Medulla oblongata (tissue), 1 donor: ENCODE data around the gene SMARCD2.

Experiments used
- DNase-seq: peaks from one replicate; pipeline ENCODE4 v3.0.0-alpha.2; 2015; ENCODE audit errors: extremely low spot score

Gene SMARCD2

DNA sequence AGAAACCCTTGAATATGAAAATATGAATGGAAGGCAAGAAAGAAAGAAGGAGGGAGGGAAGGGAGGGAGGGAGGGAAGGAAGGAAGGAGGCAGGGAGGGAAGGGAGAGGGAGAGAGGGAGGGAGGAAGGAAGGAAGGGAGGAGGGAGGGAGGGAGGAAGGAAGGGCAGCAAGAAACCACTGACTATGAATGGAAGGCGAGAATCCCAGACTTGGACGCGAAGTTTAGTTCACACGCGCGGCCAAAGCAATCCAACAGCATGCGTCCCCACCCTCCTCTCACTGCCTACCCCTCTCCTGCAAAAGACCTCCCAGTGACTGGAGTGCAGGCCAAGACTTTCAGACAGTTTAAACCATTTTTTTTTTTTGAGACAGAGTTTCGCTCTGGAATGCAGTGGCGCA, 7.9 kb upstream of the SMARCD2 start:
- no peak for DNase-seq

DNA sequence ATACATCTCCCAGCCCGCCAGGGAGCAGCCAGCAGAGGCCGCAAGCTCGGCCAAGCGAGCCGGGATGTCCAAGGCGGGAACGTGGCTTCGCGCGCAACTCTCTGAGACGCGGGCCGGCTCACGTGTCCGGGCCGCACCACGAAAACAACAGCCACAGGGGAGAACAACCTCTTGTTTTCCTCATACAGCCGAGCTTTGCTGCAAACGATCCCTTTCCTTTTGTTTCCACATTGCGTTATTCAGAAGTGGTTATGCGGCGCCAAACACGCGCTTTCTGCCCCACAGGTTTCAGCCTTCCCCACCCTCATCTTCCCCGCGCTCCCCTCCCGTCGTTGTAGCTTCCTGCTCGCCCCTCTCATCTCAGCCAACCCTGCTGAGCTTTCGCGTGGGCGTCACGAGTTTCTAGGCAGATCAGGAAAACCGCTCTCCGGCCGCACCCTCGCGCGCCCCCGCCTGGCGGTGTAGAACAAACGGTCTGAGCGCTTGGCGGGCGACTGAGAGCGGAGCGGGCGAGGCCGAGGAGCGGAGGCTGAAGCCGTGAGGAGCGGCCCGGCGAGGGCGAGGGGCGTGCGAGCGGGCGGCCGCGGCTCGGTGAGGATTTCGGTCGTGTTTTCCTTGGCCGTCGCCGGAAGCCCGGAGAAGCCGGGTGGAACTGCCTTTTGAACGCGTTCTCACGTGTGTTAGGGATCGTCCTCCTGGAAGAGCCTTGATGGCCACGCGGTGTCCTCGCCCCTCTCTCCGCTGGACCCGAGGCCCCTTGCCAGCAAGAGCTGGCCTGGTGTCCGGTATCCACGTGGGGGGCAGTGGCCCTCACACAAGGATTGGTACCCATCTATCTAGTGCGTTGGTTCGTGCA, 6.6 kb upstream of the SMARCD2 start:
- peak; percentile 94 for DNase-seq

DNA sequence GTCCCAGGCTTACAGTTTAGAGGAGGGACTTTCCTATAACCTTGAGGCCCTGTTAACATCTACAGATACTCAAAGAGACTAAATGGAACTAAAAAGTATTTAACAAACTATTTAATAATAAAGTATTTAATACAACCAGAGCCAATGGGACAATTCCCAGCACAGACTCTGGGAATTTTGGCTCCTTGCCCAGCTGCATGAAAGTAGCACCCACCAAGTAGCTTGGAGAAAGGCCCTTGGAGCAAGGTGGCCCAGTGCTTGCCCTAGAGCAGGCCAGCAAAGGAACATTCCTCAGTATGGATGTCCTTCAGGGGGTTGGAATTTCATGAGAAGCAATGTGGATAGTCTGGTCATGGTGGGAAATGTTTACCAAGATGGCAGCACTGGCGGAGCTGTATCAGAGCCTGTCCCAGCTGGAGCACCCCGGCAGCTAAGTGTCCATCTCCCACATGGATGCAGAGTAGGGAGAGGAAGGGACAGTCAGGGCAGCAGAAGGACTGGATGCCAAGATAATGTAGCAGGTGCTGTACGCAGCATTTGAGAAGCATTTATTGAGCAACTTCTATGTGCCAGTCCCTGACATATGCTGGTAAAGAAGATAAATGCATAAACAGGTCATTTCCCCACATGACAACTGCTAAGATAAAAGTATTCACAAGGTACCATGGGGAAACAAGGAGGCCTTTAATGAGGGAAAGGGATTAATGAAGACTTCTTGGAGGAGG, 5.2 kb upstream of the SMARCD2 start:
- no peak for DNase-seq

DNA sequence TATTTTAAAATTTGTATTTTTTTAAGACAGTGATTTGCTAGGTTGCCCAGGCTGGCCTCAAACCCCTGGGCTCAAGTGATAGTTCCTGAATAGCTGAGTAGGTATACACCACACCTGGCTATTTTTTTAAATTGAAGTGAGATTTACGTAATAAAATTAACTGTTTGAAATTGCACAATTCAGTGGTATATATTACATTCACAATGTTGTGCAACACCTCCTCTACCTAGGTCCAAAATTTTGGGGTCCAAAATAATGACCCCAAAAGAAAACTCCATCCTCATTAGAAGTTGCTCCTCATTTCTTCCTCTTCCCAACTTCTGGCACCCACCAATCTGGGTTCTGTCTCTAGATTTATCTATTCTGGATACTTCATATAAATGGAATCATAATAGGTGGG, 3.0 kb upstream of the SMARCD2 start:
- DNase-seq = no peak

DNA sequence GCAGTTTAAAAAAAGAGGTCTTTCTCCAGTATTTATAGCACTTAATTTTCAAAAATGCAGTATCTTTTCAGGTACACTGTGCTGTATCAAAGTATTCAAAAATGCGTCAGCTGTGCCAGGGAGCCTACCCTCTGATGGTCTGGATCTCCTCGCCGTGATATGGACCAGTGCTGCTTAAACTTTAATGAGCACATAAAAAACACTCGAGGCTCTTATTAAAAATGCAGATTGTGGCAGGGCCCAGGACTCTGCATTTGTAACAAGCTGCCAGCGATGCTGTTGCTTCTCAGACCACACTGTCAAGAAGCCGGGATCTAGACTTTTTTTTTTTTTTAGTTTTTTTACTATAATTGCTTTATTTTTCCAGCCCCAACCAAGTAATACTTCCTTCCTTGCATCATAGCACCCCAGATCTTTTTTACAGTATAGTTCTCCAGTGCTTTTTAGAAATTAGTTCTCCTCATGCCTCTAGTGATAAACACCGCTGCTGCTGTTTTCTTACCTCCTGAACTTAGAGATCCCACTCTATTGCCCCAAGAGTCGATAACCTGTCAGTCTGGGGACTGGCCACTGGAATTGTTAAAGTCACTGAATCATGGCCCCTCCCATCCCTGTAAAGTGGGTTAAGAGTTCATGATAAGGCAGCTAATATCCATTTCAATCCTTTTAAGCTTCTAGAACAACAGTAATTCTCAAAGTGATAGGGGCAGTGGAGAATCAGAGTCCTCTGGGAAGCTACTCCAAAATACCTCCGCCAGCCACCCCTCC, 1.6 kb upstream of the SMARCD2 start:
- no peak for DNase-seq

DNA sequence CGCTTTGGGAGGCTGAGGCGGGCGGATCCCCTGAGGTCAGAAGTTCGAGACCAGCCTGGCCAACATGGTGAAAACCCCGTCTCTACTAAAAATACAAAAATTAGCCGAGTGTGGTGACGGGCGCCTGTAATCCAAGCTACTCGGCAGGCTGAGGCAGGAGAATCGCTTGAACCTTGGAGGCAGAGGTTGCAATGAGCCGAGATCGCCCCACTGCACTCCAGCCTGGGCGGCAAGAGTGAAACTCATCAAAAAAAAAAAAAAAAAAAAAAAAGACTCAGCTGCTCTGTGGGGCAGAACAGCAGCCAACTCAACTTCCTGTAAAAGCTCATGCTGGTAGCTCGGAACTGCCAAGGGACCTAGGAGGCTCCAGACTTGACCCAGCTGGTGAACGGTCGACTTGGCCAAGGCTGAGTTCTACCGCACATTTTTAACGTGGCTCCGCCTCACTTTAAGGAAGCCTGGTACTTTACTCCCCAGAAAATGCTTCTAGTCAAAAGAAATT, 953 bp upstream of the SMARCD2 start:
- DNase-seq = peak; percentile 58

DNA sequence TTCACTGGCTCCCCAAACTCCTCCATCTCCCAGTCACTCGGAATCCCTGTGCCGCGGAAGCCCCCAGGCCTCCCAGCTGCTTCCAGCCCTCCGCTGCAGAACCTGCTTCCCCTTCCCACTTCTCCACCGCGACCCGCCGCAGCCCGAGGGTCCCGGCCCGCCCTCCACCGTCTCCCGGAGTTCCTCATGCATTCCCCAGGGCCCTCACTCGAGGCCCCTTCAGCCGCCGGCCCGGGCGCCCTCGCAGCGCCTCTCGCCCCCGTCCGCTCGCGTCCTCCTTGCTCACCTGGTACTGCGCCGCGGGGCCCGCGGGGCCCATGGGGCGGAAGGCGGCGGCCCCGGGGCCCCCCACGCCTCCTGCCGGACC, 329 bp downstream of the SMARCD2 start:
- no peak for DNase-seq

DNA sequence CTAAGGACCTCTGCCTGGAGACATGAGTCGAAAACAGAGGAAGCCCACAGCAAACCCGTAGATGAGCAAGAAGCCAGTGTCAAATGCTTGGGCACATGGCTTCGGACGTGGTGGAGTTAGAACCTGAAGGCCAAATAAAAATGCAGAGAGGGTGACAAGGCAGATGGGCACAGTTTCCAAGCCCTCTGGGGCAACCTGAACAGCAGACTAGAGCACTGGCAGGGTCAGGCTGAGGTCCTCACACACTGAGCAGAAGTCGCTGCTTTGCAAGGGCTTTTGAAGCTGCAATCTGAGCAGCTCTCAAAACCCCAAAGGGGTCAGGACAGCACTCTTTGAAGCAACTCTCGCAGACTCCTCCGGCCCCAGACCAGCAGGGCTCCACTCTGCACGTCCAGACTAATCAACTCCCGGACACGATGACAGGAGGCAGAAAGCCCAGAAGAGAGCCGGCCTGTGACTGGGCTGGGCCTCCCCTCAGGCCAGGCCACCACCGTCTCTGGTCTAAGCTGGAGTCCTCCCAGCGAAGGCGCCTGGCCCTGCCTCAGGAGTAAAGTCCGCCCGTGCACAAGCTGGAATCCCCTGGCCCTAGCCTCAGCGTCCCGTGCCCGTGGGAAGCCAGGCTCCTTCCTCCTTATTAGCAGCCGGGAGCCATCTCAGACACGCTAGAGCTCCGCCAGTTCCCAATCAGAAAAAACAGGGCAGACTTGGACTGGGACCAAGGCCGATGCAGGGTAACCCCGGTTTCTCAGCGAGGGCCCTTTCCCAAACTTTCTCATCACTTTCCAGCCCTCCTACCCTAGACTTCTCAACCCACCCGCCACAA, 924 bp downstream of the SMARCD2 start:
- DNase-seq = peak; percentile 59

DNA sequence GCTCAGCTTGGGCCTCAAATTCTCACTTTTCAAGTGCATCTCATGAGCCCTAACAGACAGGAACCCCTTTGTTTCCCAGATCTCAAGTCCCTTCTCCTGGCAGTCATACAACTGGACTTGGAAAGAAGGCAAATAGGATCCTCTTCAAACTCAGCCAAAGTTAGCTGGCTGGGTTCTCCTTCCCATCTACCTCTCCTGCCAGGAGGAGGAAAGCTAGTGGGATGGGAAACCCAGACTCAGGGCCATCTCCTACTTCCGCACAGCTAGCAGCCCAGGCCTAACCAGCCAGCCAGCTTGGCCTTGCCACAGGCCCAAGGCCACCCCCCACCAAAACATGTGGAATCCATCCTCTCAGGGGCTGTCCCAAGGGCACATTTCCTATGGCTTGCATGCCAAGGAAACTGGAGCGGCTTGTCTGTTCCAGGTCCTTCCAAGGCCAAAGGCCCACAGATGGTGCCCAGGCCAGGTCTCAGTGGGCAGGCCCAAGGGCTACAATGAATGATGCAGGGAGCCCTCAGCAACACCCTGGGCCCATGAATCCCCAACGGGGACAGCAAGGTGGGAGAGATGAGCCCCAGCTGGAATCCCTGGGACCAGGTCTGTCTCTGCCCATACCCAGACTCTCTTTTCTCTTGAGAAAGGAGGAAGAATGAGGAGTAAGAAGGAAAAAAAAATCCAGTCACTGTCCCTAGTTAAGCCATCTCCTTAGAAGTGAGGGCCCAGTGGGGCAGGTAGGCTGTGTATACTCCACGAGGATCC, 1.7 kb downstream of the SMARCD2 start:
- peak; percentile 66 for DNase-seq

DNA sequence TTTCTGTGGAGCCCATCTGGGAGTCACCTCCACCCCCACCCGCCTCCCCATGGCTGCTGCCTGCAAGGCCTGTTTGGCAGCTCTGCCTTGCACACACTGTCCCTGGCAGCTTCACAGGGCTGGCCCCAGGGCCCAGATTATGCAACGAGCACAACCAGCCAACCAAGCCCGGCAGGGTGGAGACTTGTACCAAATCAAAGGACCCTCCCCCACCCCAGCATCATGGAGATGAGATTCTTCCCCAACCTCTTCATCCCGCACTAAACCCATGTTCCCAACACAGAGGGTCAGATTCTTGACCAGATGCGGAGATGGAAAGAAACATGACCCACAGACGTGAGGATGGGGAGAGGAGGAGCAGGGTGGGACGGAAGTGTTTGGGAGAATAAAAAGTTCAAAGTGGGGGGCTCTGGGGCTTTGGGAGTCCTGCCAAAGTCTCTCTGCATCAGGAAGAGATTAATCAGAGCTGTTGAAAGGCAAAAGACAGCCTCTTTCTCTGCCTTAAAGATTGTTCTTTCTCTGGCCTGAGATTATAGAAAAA, 3.8 kb downstream of the SMARCD2 start:
- peak; percentile 93 for DNase-seq

DNA sequence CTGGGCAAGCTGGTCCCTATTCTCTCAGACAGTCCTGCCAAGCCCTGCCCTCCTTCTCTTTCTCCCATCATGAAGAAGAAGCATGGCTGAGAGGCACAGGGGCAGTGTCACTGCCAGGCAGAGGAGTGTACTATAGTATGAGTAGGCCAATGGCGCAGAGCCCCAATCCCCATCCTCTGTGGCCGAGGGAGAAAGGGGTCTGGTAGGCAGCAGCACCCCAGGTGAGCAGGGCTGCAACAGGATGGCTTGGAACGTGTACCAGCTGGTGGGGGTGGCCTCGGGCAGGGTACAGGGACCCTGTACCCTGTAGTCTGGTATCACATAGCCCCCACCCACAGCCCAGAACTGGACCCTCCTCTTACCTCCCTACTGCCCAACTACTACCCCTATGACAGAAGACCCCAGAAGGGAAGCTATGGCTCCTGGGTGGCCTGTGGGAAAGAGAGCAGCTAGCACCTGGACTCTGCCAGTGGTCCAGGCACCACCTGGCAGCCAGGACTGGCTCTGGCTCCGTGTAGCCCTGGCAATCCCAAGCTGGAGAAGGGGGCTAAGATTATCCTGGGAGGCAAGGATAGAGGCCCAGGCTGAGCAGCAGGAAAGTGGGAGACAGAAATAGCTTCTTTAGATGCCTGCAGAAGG, 4.4 kb downstream of the SMARCD2 start:
- DNase-seq = no peak

DNA sequence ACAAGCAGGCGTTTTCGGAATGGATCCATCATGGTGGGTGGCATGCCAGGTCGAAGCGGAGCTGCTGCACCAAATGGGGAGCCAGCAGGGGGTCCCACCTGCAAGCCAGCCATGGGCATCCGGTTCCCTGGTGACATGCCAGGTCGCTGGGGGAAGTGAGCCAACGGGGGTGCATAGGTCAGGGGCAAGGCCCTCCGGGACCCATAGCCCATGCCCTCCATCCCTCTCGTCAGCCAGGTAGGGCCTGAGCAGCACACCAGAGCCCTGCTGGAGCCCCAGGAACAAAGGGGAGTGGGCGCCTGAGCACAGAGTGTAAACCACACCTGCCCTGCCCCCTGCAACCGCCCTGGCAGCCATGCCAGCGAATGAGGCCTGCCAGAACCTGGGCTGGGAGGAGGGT, 5.0 kb downstream of the SMARCD2 start:
- no peak for DNase-seq

DNA sequence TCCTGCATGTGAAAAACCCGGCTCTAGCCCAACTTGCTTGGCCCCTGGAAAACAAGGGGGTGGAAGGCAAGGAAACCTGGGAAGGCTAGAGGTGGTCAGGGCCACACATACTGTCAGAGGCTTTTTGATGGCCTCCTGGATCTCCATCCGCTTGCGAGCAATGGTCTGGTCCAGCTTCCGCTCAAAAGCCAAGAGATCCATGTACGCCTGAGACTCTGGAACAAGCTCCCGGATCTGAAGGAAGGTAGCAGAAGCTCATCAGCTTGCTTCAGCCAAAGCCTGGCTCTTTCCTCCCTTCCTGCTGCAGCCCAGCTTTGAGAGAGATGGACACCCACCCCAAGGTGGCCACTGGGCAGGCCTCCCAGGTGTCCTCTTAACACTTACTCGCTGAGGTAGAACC, 5.7 kb downstream of the SMARCD2 start:
- DNase-seq = no peak

DNA sequence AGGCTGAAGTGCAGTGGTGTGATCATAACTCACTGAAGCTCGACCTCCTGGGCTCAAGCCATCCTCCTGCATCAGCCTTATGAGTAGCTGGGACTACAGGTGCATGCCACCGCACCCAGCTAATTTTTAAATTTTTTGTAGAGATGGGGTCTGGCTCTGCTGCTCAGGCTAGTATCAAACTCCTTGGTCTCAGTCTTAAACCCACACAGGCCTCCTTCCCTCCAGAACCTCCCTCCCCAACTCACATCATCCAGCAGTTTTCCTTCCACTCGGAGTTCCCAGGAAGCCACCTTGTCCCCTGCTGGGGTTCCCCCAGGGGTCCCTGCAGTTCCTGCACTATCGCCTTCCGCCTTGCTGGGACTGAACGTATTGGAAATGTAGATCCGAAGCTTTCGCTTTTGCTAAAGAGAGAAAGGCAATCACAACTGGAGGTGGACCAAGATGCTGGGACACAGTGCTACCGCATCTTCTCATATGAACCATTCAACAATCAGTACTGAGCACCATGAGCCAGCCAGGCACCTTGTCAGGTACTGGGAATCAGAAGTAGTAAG, 7.2 kb downstream of the SMARCD2 start:
- no peak for DNase-seq

DNA sequence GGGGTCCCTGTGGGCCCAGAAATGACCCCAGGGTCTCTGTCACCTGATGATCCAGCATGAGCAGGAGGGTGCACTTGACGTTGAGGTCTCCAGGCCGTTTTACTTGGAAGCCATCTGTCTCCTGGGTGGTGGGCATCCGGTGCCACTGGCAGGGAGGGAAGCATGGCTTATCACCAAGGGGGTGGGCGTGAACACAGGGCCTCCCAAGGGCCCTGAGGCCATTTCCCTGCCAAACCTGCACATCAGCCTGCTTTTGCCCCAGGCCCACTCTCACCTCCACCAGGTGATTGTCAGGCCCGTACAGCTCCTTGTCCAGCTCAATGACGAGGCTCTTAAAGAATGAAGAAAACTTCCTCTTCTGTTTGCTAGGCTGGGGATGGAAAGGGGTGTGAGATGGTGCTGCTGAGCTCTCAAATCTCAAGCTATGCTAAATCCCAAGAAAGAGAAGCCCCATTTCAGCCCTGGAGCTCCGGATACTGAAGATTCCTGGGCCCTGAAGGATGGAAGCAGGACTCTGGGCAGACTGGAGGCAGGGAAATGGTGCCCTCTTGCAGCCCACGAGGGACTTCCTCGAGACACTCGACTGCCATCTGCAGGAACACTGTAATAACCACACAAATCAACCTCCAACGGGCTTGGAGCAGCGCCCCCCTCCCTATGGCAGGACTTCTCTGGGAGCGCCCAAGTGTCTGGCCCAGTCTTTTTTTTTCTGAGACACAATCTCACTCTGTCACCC, 7.9 kb downstream of the SMARCD2 start:
- peak; percentile 86 for DNase-seq

DNA sequence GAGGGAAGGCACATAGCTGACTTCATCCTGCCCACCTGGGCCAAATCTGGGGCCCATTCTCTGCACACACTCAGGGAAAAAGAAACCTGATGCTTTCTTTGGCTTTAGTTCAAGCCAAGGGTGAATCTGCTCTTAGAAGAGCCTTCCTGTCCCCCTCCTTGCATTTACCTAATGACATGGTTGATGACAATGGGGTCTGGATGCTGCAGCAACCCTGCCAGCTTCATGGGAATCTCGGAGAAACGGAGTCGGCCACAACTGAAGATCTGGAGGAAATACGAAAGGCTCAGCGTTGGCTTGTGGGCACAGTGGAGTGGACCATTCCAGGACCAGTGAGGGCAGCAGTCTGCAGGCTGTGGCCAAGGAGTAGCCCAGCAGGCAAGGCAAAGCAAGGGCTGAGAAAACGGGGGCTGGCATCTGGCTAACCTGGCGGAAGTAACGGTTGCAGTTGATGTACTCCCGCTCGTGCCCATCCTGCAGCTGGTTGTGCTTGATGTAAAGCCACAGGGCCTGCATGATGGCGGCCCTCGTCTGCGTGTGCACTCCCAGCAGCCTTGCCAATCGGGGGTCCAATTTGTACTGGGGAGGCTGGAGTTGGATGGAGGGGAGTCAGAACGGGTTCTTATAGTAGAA, 8.6 kb downstream of the SMARCD2 start:
- no peak for DNase-seq

DNA sequence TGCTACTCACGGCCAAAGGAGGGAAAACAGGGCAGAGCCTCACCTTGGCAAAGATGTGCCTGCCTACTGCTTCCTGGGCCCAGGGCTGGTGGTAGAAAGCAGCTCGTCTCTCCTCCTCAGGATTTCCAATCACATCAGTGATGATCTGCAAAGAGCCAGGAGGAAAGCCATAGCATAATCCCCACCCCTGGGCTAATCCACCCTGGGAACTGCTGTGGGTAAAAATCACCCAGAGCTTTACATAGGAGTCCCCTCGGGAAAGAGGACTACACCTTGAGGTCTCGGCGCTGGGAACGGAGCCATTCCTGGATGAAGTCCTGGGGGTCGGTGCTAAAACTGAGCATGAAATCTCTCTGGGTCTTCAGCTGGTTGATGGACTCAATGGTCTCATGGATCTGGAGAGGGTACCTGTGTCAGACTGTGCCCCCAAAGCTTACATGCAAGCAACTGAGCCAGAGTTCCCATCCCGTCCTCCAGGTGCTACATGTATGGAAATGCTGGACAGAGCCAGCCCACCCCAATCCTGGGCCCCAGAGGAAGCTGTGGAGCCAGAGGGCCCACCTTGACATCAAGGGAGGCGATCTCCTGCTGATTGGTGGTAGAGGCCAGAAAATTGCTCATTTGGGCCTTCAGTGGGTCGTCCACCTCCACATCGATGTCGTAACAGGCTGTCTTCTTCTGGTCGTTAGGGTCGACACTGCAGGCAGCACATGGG, 9.3 kb downstream of the SMARCD2 start:
- no peak for DNase-seq

DNA sequence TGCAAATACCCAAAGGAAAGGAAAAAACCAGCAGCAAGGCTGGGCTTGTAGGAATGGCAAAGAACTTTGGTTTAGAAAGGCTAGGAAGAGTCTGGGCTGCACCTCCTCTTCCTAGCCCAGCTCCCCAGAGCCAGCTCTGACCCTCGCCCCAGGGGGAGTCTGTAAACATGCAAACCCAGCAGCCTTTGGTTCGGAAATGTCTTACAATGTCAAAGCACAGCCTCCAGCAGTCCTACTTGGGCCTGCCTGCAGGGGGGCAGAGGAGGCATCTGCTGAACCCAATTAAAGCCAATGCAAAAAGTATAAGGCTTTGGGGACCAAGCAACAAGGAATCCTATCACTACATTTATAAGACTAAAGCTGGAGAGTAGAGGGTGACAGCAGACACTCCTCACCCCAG, 10.0 kb downstream of the SMARCD2 start:
- DNase-seq = no peak
